Upper lobe of left lung (tissue), 6 donors: ENCODE measurements around the gene SUMF2. TPM values are rescaled to one million over a fixed set of nuclear protein-coding genes. Genes with fewer than 3 reads are reported as not detected.

ENCODE experiments used
- ATAC-seq, 2 donors: fragments of 200-7000 bp; cut with Tn5 transposase; one replicate each; pipeline ENCODE4 v1.9.1; 2022; ENCODE audit warnings: mild to moderate bottlenecking in 2 of 2, moderate library complexity in 2 of 2; ENCODE audit not compliant: low FRiP score in 2 of 2
- DNase-seq, 2 donors: peaks; one replicate each; pipeline ENCODE4 v3.0.0-alpha.2; 2019 to 2020
- H3K27ac ChIP-seq, 4 donors: fragments of 200-600 bp; sonication (generic); one replicate each; pipeline ENCODE4 v1.5.1; 2016 to 2019
- H3K27me3 ChIP-seq, 4 donors: fragments of 200-600 bp; sonication (generic); one replicate each; pipeline ENCODE4 v1.5.1; 2017 to 2019
- H3K36me3 ChIP-seq, 4 donors: fragments of 200-600 bp; sonication (generic); one replicate each; pipeline ENCODE4 v1.5.1; 2016 to 2019
- H3K4me1 ChIP-seq, 4 donors: fragments of 200-600 bp; sonication (generic); one replicate each; pipeline ENCODE4 v1.5.1; 2018 to 2019
- H3K4me3 ChIP-seq, 4 donors: fragments of 200-600 bp; sonication (generic); one replicate each; pipeline ENCODE4 v1.5.1; 2017 to 2019; ENCODE audit warnings: mild to moderate bottlenecking in 2 of 4, moderate library complexity in 1 of 4
- H3K9me3 ChIP-seq, 4 donors: fragments of 200-600 bp; sonication (generic); one replicate each; pipeline ENCODE4 v1.5.1; 2018 to 2019
- CTCF ChIP-seq, 6 experiments: fragments of 450-650 bp in 4 of 6; fragments of 200-600 bp in 2 of 6; sonication (generic) in 2 of 6; IDR thresholded peaks; one replicate each; pipeline ENCODE4 v1.5.1; 2016 to 2019; ENCODE audit warnings: antibody characterized with exemption in 6 of 6
- EP300 ChIP-seq, 4 donors: sonication (generic); formaldehyde crosslinking; IDR thresholded peaks; one replicate each; pipeline ENCODE4 v1.5.1; 2017; ENCODE audit warnings: antibody characterized with exemption in 4 of 4, control low read depth in 2 of 4
- POLR2A ChIP-seq, 4 donors: fragments of 450-650 bp; IDR thresholded peaks; one replicate each; pipeline ENCODE4 v1.5.1; 2016 to 2017; ENCODE audit warnings: antibody characterized with exemption in 4 of 4, mild to moderate bottlenecking in 2 of 4
- POLR2AphosphoS5 ChIP-seq, 2 donors: sonication (generic); formaldehyde crosslinking; IDR thresholded peaks; one replicate each; pipeline ENCODE4 v1.5.1; 2017; ENCODE audit warnings: antibody characterized with exemption in 2 of 2
- WGBS, 2 donors: methylation state at CpG; one replicate each; pipeline ENCODE4 v1.1.5; 2017 to 2018; 5-methylcytosine and 5-hydroxymethylcytosine counted together
- total RNA-seq, 6 donors: library from RNA; depleted of rRNA in 4 of 6; stranded (reverse); fragments of >200 nt in 4 of 6; gene quantifications; one replicate each; pipeline versions ENCODE4 v1.1.0 to v1.2.1, GENCODE V29; 2016 to 2021
- donor health status: DM: no; HTN: no; CAD: no; lungs with moderate emphysema.
- donor health status: DM: no; HTN: yes; CAD: no; lungs with severe emphysema.

SUMF2 gene
- total RNA-seq, 6 donors from 2014 or later = 85.9 to 185 (median 155) TPM

DNA sequence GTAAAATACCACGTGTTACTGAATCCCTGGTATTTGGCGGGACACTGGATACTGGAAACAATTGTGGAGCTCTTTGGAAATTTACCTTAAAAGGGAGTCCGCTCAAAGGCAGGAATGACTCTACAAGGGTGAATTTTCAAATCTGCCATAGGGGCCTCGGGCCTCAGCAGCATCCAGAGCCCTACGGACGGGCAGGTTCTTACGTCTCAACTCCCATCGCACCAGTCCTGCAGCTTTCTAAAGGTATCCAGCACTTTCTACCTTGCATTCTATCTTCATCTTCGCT is 13.1 kb upstream of the SUMF2 start:
- WGBS, 2 donors = 0 to 1% methylated on average over 9 of the region's 9 CpGs
- DNase-seq = no peak
- no peak for ATAC-seq
- H3K27ac ChIP-seq = peak overlapping the region; percentile 91 to 96 (median 92)
- H3K27me3 ChIP-seq = no peaks in the 10 kb centered on the region
- peaks cover 26 to 57% (median 33%) of the 10 kb centered on the region in 4 donors for H3K4me1 ChIP-seq
- H3K36me3 ChIP-seq = peaks cover 0 to 32% (median 18%) of the 10 kb centered on the region in 4 donors
- peak overlapping the region; percentile 26 to 91 (median 72) for H3K4me3 ChIP-seq
- TF ChIP-seq POLR2A (IDR thresholded peaks at IDR 0.05) (no peak), POLR2AphosphoS5 (IDR thresholded peaks at IDR 0.05) (no peak)
- H3K9me3 ChIP-seq = no peaks in the 10 kb centered on the region

DNA sequence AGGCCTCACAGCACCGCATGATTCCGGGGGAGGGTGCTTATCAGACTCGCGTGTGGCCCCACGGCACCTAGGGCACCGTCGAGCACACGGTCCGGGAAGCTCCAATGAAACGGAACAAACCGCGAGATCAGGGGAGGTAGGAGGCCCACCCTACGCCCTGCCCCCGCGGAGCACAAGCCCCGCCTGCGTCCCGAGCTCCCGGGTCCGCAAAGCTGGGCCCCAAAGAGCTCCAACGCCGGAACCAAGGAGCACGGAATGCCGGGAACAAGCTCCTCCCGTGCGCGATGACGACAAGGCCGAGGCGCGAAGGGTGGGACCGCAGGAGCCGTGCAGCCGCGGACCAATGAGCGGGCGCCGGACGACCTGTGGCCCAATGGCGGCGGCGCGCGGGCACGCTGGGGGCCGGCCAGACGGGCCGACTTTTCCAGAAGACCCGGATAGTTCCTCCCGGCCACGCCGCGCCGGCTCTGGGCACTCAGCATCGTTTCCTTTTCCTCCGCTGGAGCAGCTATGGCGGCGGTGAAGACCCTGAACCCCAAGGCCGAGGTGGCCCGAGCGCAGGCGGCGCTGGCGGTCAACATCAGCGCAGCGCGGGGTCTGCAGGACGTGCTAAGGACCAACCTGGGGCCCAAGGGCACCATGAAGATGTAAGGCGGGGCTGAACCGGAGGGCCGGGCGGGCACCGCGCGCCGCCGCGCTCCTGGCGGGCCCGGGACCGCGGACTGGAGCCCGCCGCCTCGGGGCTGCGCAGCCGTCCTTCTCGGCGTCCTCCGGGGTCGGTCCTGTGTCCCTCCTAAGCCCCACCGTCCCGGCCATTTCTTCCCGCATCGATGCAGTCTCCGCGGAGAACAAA is 12.5 kb upstream of the SUMF2 start, which contains the start of the genes CCT6A and PSPH:
TSS of gene CCT6A (plus strand) at position 427 of the 853 bp plus-strand sequence. CDS start at position 511, 84 bp downstream.
TSS of gene PSPH (minus strand) at position 106 of the 853 bp plus-strand sequence. CDS start 30,232 bp downstream, outside the sequence.
- no peaks in the 10 kb centered on the region for H3K9me3 ChIP-seq
- WGBS, 2 donors = 0 to 1% methylated on average over 7 to 35 of the region's 97 CpGs
- peaks cover 3 to 38% (median 24%) of the 10 kb centered on the region in 4 donors for H3K36me3 ChIP-seq
- H3K4me1 ChIP-seq = peaks cover 23 to 51% (median 28%) of the 10 kb centered on the region in 4 donors
- peak; percentile 90 to 95 for TF ChIP-seq POLR2AphosphoS5 (IDR thresholded peaks at IDR 0.05)
- TF ChIP-seq CTCF (IDR thresholded peaks at IDR 0.05) = peak in 1 of 6 experiments; percentile 17
- TF ChIP-seq EP300 (IDR thresholded peaks at IDR 0.05) = peak in 1 of 4 donors; percentile 37
- peak in 3 of 4 donors; percentile 70 to 87 (median 86) for TF ChIP-seq POLR2A (IDR thresholded peaks at IDR 0.05)
- no peaks in the 10 kb centered on the region for H3K27me3 ChIP-seq
- peak within 1 kb of the TSS; percentile 91 to 96 (median 92) for H3K27ac ChIP-seq
- DNase-seq (peak; percentile 99), ATAC-seq (peak; percentile 99)
- H3K4me3 ChIP-seq = peak within 1 kb of the TSS; percentile 67 to 91 (median 78)

DNA sequence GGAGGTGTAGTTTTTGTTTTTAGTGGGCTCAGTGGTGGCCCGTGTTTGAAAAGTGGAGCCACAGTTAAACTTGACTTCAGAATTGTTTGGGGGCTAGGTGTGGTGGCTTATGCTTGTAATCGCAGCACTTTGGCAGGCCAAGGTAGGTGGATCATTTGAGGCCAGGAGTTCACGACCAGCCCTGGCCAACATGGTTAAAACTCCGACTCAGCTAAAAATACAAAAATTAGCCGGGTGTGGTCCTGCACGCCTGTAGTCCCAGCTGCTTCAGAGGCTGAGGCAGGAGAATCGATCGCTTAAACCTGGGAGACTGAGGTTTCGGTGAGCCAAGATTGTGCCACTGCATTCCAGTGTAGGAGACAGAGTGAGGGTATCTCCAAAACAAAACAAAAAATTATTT is 10.7 kb upstream of the SUMF2 start:
- peaks cover 18 to 56% (median 41%) of the 10 kb centered on the region in 4 donors for H3K36me3 ChIP-seq
- no peaks in the 10 kb centered on the region for H3K9me3 ChIP-seq
- H3K4me1 ChIP-seq = peaks cover 16 to 36% (median 21%) of the 10 kb centered on the region in 4 donors
- WGBS, 2 donors = 85 to 86% methylated on average over 9 of the region's 9 CpGs
- H3K4me3 ChIP-seq = no peak overlapping the region
- no peak for ATAC-seq
- DNase-seq = no peak
- TF ChIP-seq POLR2A (IDR thresholded peaks at IDR 0.05) = no peak
- TF ChIP-seq POLR2AphosphoS5 (IDR thresholded peaks at IDR 0.05) = no peak
- no peak for TF ChIP-seq EP300 (IDR thresholded peaks at IDR 0.05)
- no peak for TF ChIP-seq CTCF (IDR thresholded peaks at IDR 0.05)
- no peak overlapping the region for H3K27ac ChIP-seq
- no peaks in the 10 kb centered on the region for H3K27me3 ChIP-seq

DNA sequence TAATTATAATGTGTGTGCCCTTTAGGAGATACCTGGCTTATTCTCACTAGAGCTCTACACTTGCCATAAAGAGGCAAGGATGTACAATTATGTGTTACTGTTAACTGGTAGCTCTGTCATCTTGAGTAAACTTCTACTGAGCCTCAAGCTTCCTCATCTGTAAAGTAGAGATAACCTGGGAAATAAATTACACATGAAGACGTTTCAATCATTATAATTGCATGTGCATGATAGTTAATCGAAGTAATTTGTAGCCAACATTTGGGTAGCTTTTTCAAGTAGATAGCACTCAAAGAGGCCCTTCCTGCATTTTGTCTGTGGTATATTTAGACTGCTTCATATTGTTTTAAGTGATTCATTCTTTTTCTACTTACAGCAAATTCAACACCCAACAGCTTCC is 10.1 kb upstream of the SUMF2 start:
- Histone ChIP-seq H3K36me3 (peaks cover 20 to 62% (median 47%) of the 10 kb centered on the region in 4 donors), H3K4me3 (no peak overlapping the region), H3K27ac (no peak overlapping the region), H3K27me3 (no peaks in the 10 kb centered on the region), H3K9me3 (no peaks in the 10 kb centered on the region), H3K4me1 (peaks cover 16 to 30% (median 19%) of the 10 kb centered on the region in 4 donors)
- no peak for DNase-seq
- ATAC-seq = no peak
- no peak for TF ChIP-seq POLR2A (IDR thresholded peaks at IDR 0.05)
- TF ChIP-seq POLR2AphosphoS5 (IDR thresholded peaks at IDR 0.05) = no peak
- TF ChIP-seq EP300 (IDR thresholded peaks at IDR 0.05) = no peak
- TF ChIP-seq CTCF (IDR thresholded peaks at IDR 0.05) = no peak
- 84 to 91% methylated on average over 2 of the region's 2 CpGs for WGBS, 2 donors

DNA sequence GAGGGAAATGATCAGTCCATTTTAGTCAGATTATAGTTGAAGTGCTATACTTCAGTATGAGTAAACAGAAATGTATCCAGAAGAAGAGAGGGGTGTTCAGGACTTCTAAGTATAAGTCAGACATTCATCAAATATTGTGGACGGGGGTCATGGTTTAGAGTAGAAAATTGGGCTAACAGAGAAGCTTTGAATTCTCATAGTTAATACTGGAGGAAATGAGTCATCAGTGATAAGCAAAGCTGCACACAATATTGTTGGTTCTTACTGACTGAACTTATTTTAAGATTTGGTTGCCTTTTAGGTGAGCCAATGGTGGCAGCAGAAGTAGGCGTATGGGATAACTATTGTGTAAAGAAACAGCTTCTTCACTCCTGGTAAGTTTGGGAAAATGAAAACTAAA is 1.7 kb upstream of the SUMF2 start:
- DNase-seq (no peak), ATAC-seq (no peak)
- peaks cover 8 to 16% (median 10%) of the 10 kb centered on the region in 4 donors for H3K4me1 ChIP-seq
- no peaks in the 10 kb centered on the region for H3K27me3 ChIP-seq
- TF ChIP-seq POLR2AphosphoS5 (IDR thresholded peaks at IDR 0.05) (no peak), CTCF (IDR thresholded peaks at IDR 0.05) (no peak), EP300 (IDR thresholded peaks at IDR 0.05) (no peak)
- H3K9me3 ChIP-seq = no peaks in the 10 kb centered on the region
- WGBS, 2 donors = 76 to 85% methylated on average over 2 of the region's 2 CpGs
- peaks cover 22 to 60% (median 39%) of the 10 kb centered on the region in 4 donors for H3K36me3 ChIP-seq
- H3K4me3 ChIP-seq = no peak overlapping the region
- peak overlapping the region in 2 of 4 donors; percentile 18 to 32 for H3K27ac ChIP-seq
